Motor neuron (in vitro differentiated cells): ENCODE results near the gene ZNF587. TPM values are rescaled to one million over a fixed set of nuclear protein-coding genes. Genes with fewer than 3 reads are reported as not detected.

Source experiments
- total RNA-seq, 8 experiments: library from RNA; unstranded; fragments of 300-600 nt; gene quantifications; 2 replicates each; pipeline versions ENCODE4 v1.2.3 to v1.2.4, GENCODE V29; 2022

The ZNF587 gene
- total RNA-seq, 8 experiments from 2014 or later: 11.2 to 44.9 (median 25.4) TPM

Other genes starting within 250 kb of the ZNF587 start
- 1 to 10 TPM; 2.4 to 6.6 (median 3.5) TPM for gene ZNF530, start 250.0 kb upstream of the ZNF587 start, total RNA-seq
- gene ZNF134, start 235.6 kb upstream of the ZNF587 start, total RNA-seq: 10 to 100 TPM; 10.5 to 22.4 (median 18.5) TPM
- gene ZNF211, start 216.7 kb upstream of the ZNF587 start, total RNA-seq: 10 to 100 TPM; 10.2 to 28.1 (median 19.6) TPM
- gene ZSCAN4, start 180.9 kb upstream of the ZNF587 start, total RNA-seq: under 1 TPM in 2 of 8 experiments, not detected in 6; 0.14 to 0.15 TPM
- gene ZNF551, start 167.9 kb upstream of the ZNF587 start, total RNA-seq: 10 to 100 TPM in 3 of 8 experiments, 1 to 10 TPM in 5; 4.7 to 15.2 (median 7.8) TPM
- gene ZNF154, start 140.7 kb upstream of the ZNF587 start, total RNA-seq: 1 to 10 TPM in 6 of 8 experiments, under 1 TPM in 2; 0.73 to 7.2 (median 1.7) TPM
- gene ZNF671, start 122.2 kb upstream of the ZNF587 start, total RNA-seq: 10 to 100 TPM in 1 of 8 experiments, 1 to 10 TPM in 7; 1.7 to 11.4 (median 4.1) TPM
- gene ZNF776, start 103.0 kb upstream of the ZNF587 start, total RNA-seq: 10 to 100 TPM in 7 of 8 experiments, 1 to 10 TPM in 1; 9.8 to 28.0 (median 15.7) TPM
- 10 to 100 TPM in 7 of 8 experiments, 1 to 10 TPM in 1; 8.6 to 27.4 (median 16.2) TPM for gene ZNF586, start 80.2 kb upstream of the ZNF587 start, total RNA-seq
- gene ZNF552, start 34.9 kb upstream of the ZNF587 start, total RNA-seq: 10 to 100 TPM in 2 of 8 experiments, 1 to 10 TPM in 6; 4.4 to 20.0 (median 6.8) TPM
- 10 to 100 TPM in 4 of 8 experiments, 1 to 10 TPM in 4; 3.1 to 47.5 (median 9.8) TPM for gene ZNF587B, start 19.6 kb upstream of the ZNF587 start, total RNA-seq
- gene ZNF814, start 39.2 kb downstream of the ZNF587 start, total RNA-seq: 10 to 100 TPM; 14.4 to 81.5 (median 22.2) TPM
- 10 to 100 TPM in 7 of 8 experiments, 1 to 10 TPM in 1; 9.1 to 24.6 (median 17.1) TPM for gene ZNF417, start 66.7 kb downstream of the ZNF587 start, total RNA-seq
- gene ZNF418, start 85.5 kb downstream of the ZNF587 start, total RNA-seq: 10 to 100 TPM in 5 of 8 experiments, 1 to 10 TPM in 3; 2.4 to 15.3 (median 11.8) TPM
- gene ZNF256, start 97.8 kb downstream of the ZNF587 start, total RNA-seq: 1 to 10 TPM; 3.6 to 9.1 (median 5.4) TPM
- gene C19orf18, start 124.7 kb downstream of the ZNF587 start, total RNA-seq: 1 to 10 TPM in 1 of 8 experiments, under 1 TPM in 5, not detected in 2; 0.27 to 2.1 (median 0.45) TPM
- 10 to 100 TPM in 6 of 8 experiments, 1 to 10 TPM in 2; 7.1 to 28.2 (median 20.2) TPM for gene ZNF606, start 153.0 kb downstream of the ZNF587 start, total RNA-seq
- gene ZSCAN1, start 184.2 kb downstream of the ZNF587 start, total RNA-seq: 1 to 10 TPM in 5 of 8 experiments, under 1 TPM in 1, not detected in 2; 0.46 to 9.4 (median 8.1) TPM
- gene ZNF135, start 209.4 kb downstream of the ZNF587 start, total RNA-seq: 1 to 10 TPM in 6 of 8 experiments, under 1 TPM in 2; 0.09 to 6.6 (median 2.4) TPM
- gene ZSCAN18, start 248.4 kb downstream of the ZNF587 start, total RNA-seq: 100 to 1,000 TPM in 4 of 8 experiments, 10 to 100 TPM in 2, 1 to 10 TPM in 2; 7.9 to 170 (median 103) TPM